IMR-90 (cell line): ENCODE measurements around the gene TAF7. TPM values are rescaled to one million over a fixed set of nuclear protein-coding genes. Genes with fewer than 3 reads are reported as not detected.

Experiments used
- ATAC-seq: fragments of 200-7000 bp; cut with Tn5 transposase; 2 replicates; pipeline ENCODE4 v1.9.1; 2020; ENCODE audit warnings: low read depth, mild to moderate bottlenecking, moderate library complexity
- BruUV-seq: library from RNA; stranded (reverse); fragments of 400-500 nt; replicated peaks from 2 replicates; lab custom pipeline; 2021; lab: Mats Ljungman, UMichigan
- CTCF ChIA-PET: fragments of 300-600 bp; formaldehyde crosslinking; extraction: SDS; loops from one replicate; lab custom pipeline; 2021; ENCODE audit warnings: antibody characterized with exemption; lab: Yijun Ruan, JAX
- POLR2A ChIA-PET: fragments of 300-600 bp; sonication (Branson Sonifier 250); formaldehyde crosslinking; loops from one replicate; lab custom pipeline; 2022; ENCODE audit warnings: antibody characterized with exemption; ENCODE audit not compliant: unreplicated experiment; lab: Charles Lee
- DNase-seq: peaks from one replicate; pipeline ENCODE4 v3.0.0; 2013
- H2AFZ ChIP-seq: replicated peaks from 2 replicates; pipeline ENCODE3; 2013; ENCODE audit warnings: low read length, mild to moderate bottlenecking; ENCODE audit not compliant: poor library complexity
- H2AK5ac ChIP-seq: 2 replicates; pipeline ENCODE4 v1.6.1; 2013; ENCODE audit warnings: low read depth, low read length, inconsistent platforms
- H2AK9ac ChIP-seq: replicated peaks from 2 replicates; pipeline ENCODE3; 2013; ENCODE audit warnings: mild to moderate bottlenecking, low read depth, low read length, moderate library complexity; ENCODE audit not compliant: poor library complexity
- H2BK120ac ChIP-seq: 2 replicates; pipeline ENCODE4 v1.6.1; 2013; ENCODE audit warnings: low read depth, low read length, inconsistent platforms
- H2BK15ac ChIP-seq: 3 replicates; pipeline ENCODE4 v1.6.1; 2013; ENCODE audit warnings: low read depth, low read length, inconsistent platforms
- H2BK20ac ChIP-seq: 2 replicates; pipeline ENCODE4 v1.6.1; 2013; ENCODE audit warnings: low read depth, mild to moderate bottlenecking, inconsistent platforms, low read length, moderate library complexity
- H2BK5ac ChIP-seq: 2 replicates; pipeline ENCODE4 v1.6.1; 2013; ENCODE audit warnings: mild to moderate bottlenecking, low read depth, low read length, inconsistent platforms; ENCODE audit not compliant: poor library complexity, severe bottlenecking
- H3K14ac ChIP-seq: replicated peaks from 2 replicates; pipeline ENCODE4 v1.6.1; 2013; ENCODE audit warnings: low read depth, low read length, inconsistent platforms
- H3K18ac ChIP-seq: 2 replicates; pipeline ENCODE4 v1.6.1; 2013; ENCODE audit warnings: low read depth, low read length, control low read depth
- H3K23ac ChIP-seq: 2 replicates; pipeline ENCODE4 v1.6.1; 2013; ENCODE audit warnings: low read depth, low read length, inconsistent platforms
- H3K27ac ChIP-seq: 2 replicates; pipeline ENCODE4 v1.5.1; 2013; ENCODE audit warnings: mild to moderate bottlenecking, control low read depth, low read length; ENCODE audit not compliant: insufficient read depth
- H3K27me3 ChIP-seq: 2 replicates; pipeline ENCODE4 v1.6.1; 2013; ENCODE audit warnings: low read length; ENCODE audit not compliant: control insufficient read depth, insufficient read depth
- H3K36me3 ChIP-seq: 2 replicates; pipeline ENCODE4 v1.6.1; 2013; ENCODE audit warnings: low read length, mixed read lengths; ENCODE audit not compliant: control insufficient read depth, insufficient read depth
- H3K4ac ChIP-seq: 2 replicates; pipeline ENCODE4 v1.6.1; 2013; ENCODE audit warnings: low read depth, low read length, inconsistent platforms
- H3K4me1 ChIP-seq: 2 replicates; pipeline ENCODE4 v1.6.1; 2013; ENCODE audit warnings: low read length, mixed read lengths; ENCODE audit not compliant: control insufficient read depth, insufficient read depth
- H3K4me2 ChIP-seq: 2 replicates; pipeline ENCODE4 v1.6.1; 2013; ENCODE audit warnings: low read depth, mild to moderate bottlenecking, control low read depth, low read length, moderate library complexity
- H3K4me3 ChIP-seq: 2 replicates; pipeline ENCODE4 v1.5.1; 2013; ENCODE audit warnings: low read depth, mild to moderate bottlenecking, control low read depth, low read length, moderate library complexity; ENCODE audit not compliant: insufficient read depth
- H3K56ac ChIP-seq: 2 replicates; pipeline ENCODE4 v1.6.1; 2013; ENCODE audit warnings: low read length, inconsistent platforms; ENCODE audit not compliant: insufficient read depth; ENCODE audit errors: extremely low read depth
- H3K79me1 ChIP-seq, 2 experiments: 2 replicates each; pipeline ENCODE4 v1.6.1; 2013; ENCODE audit warnings: low read length in 2 of 2, inconsistent platforms in 1 of 2, low read depth in 1 of 2
- H3K9ac ChIP-seq: 2 replicates; pipeline ENCODE4 v1.6.1; 2013; ENCODE audit warnings: low read depth, low read length, control low read depth
- H3K9me1 ChIP-seq: 2 replicates; pipeline ENCODE4 v1.6.1; 2013; ENCODE audit warnings: low read length, inconsistent platforms; ENCODE audit not compliant: insufficient read depth
- H3K9me3 ChIP-seq: 2 replicates; pipeline ENCODE4 v1.6.1; 2013; ENCODE audit warnings: low read length; ENCODE audit not compliant: control insufficient read depth, insufficient read depth
- H4K20me1 ChIP-seq: 2 replicates; pipeline ENCODE4 v1.6.1; 2013; ENCODE audit warnings: low read length, inconsistent platforms; ENCODE audit not compliant: insufficient read depth
- H4K5ac ChIP-seq: 2 replicates; pipeline ENCODE4 v1.6.1; 2013; ENCODE audit warnings: mild to moderate bottlenecking, low read depth, low read length, control low read depth
- H4K8ac ChIP-seq, 2 experiments: 2 replicates each; pipeline ENCODE4 v1.6.1; 2013; ENCODE audit warnings: low read depth in 2 of 2, low read length in 2 of 2, control low read depth in 1 of 2, inconsistent platforms in 1 of 2
- H4K91ac ChIP-seq: 2 replicates; pipeline ENCODE4 v1.6.1; 2013; ENCODE audit warnings: low read depth, low read length, inconsistent platforms; ENCODE audit not compliant: insufficient read depth
- BHLHE40 ChIP-seq: fragments of 150-350 bp; IDR thresholded peaks from 2 replicates; pipeline ENCODE4 v1.6.1; 2016; ENCODE audit warnings: mild to moderate bottlenecking, low read depth, low read length
- CEBPB ChIP-seq: IDR thresholded peaks from 2 replicates; pipeline ENCODE4 v1.6.1; 2012; ENCODE audit warnings: low read depth, low read length, improper control_type of control experiment
- CHD1 ChIP-seq: IDR thresholded peaks from 2 replicates; pipeline ENCODE4 v1.6.1; 2012; ENCODE audit warnings: low read depth, low read length, improper control_type of control experiment
- ELK1 ChIP-seq: fragments of 150-350 bp; IDR thresholded peaks from 2 replicates; pipeline ENCODE4 v1.6.1; 2016; ENCODE audit warnings: low read depth, mild to moderate bottlenecking, low read length, moderate library complexity, borderline replicate concordance
- FOS ChIP-seq: fragments of 150-350 bp; IDR thresholded peaks from 2 replicates; pipeline ENCODE4 v1.6.1; 2016; ENCODE audit warnings: low read depth, low read length
- MAFK ChIP-seq: IDR thresholded peaks from 2 replicates; pipeline ENCODE4 v1.6.1; 2012; ENCODE audit warnings: low read depth, low read length, improper control_type of control experiment
- POLR2A ChIP-seq: IDR thresholded peaks from 2 replicates; pipeline ENCODE4 v1.6.1; 2012; ENCODE audit warnings: mild to moderate bottlenecking, low read depth, low read length
- RAD21 ChIP-seq: IDR thresholded peaks from 2 replicates; pipeline ENCODE4 v1.6.1; 2012; ENCODE audit warnings: low read length, improper control_type of control experiment
- RCOR1 ChIP-seq: IDR thresholded peaks from 2 replicates; pipeline ENCODE4 v1.6.1; 2012; ENCODE audit warnings: mild to moderate bottlenecking, low read length, improper control_type of control experiment; ENCODE audit not compliant: insufficient replicate concordance
- RFX5 ChIP-seq: IDR thresholded peaks from 2 replicates; pipeline ENCODE4 v1.8.0; 2012; ENCODE audit warnings: low read depth, mild to moderate bottlenecking, low read length, moderate library complexity
- SMC3 ChIP-seq: fragments of 150-350 bp; IDR thresholded peaks from 2 replicates; pipeline ENCODE4 v1.6.1; 2016; ENCODE audit warnings: low read depth, mild to moderate bottlenecking, antibody characterized with exemption, low read length, moderate library complexity
- USF2 ChIP-seq: fragments of 150-350 bp; IDR thresholded peaks from 2 replicates; pipeline ENCODE4 v1.6.1; 2017; ENCODE audit warnings: mild to moderate bottlenecking, antibody characterized with exemption, low read length, low read depth
- dilution Hi-C: fragments of 300-500 bp; cut with HindIII; formaldehyde crosslinking; loops from one replicate; pipeline ENCODE4 v1.14.3; 2018; ENCODE audit warnings: low sequenced_read_pairs; ENCODE audit not compliant: unreplicated experiment
- in situ Hi-C: fragments of 300-500 bp; cut with MboI; formaldehyde crosslinking; loops from 3 replicates; pipeline ENCODE4 v1.14.3; 2019; ENCODE audit warnings: low sequenced_read_pairs, inconsistent platforms, mixed read lengths
- intact Hi-C: fragments of 100-400 bp; cut with micrococcal nuclease; formaldehyde crosslinking; loops from 2 replicates; pipeline ENCODE4 v1.10.0; 2022
- polyA plus RNA-seq, 3 experiments: library from polyadenylated mRNA; depleted of rRNA; stranded (reverse); fragments of >200 nt; gene quantifications; 2 replicates each; pipeline ENCODE4 v1.2.3, GENCODE V29; 2012; ENCODE audit warnings: low replicate concordance in 1 of 3
- total RNA-seq: library from RNA; depleted of rRNA; stranded (reverse); fragments of >200 nt; gene quantifications from 2 replicates; pipeline ENCODE4 v1.2.3, GENCODE V29; 2012

Gene TAF7
- total and polyA plus RNA-seq, 2 of the 4 experiments (the other 2 are of a cell fraction) = 45.7 to 51.8 TPM

GRCh38 chr5:141313711-141314110 is 6.9 kb downstream of the TAF7 start:
- H2AK5ac ChIP-seq = no peak overlapping the region
- H4K20me1 ChIP-seq = no peaks in the 10 kb centered on the region
- no peak overlapping the region for H3K18ac ChIP-seq
- no peak overlapping the region for H4K8ac ChIP-seq
- ATAC-seq = no peak
- no peak overlapping the region for H3K4ac ChIP-seq
- no peak overlapping the region for H3K56ac ChIP-seq
- no peaks in the 10 kb centered on the region for H3K4me1 ChIP-seq
- H3K9me3 ChIP-seq = peaks cover 42% of the 10 kb centered on the region
- no peak overlapping the region for H3K23ac ChIP-seq
- POLR2A ChIA-PET = no interaction called here
- H4K5ac ChIP-seq = no peak overlapping the region
- H3K9ac ChIP-seq = no peak overlapping the region
- H2BK15ac ChIP-seq = no peak overlapping the region
- CTCF ChIA-PET = no interaction called here
- no peak overlapping the region for H2BK120ac ChIP-seq
- H3K36me3 ChIP-seq = peaks cover 5% of the 10 kb centered on the region
- in situ Hi-C loops = no loop called here
- H3K14ac ChIP-seq = no peak overlapping the region
- no peak for TF ChIP-seq RAD21
- no peak for TF ChIP-seq SMC3
- TF ChIP-seq CEBPB = no peak
- no peak for TF ChIP-seq CHD1
- no peak for TF ChIP-seq BHLHE40
- TF ChIP-seq ELK1 = no peak
- no peak for TF ChIP-seq RCOR1
- no peak for TF ChIP-seq FOS
- no peak for TF ChIP-seq MAFK
- TF ChIP-seq RFX5 = no peak
- no peak for TF ChIP-seq POLR2A
- TF ChIP-seq USF2 = no peak
- H4K91ac ChIP-seq = no peak overlapping the region
- no peak overlapping the region for H3K4me2 ChIP-seq
- H3K79me1 ChIP-seq = peaks cover 6% of the 10 kb centered on the region in 2 experiments; a peak in 3 of 4 replicates
- H3K9me1 ChIP-seq = no peaks in the 10 kb centered on the region
- no peak overlapping the region for H3K27ac ChIP-seq
- H2BK20ac ChIP-seq = no peak overlapping the region
- H2BK5ac ChIP-seq = no peak overlapping the region
- DNase-seq = no peak
- H2AK9ac ChIP-seq = no peak overlapping the region
- H2AFZ ChIP-seq = no peak overlapping the region
- intact Hi-C loops = no loop called here
- H3K27me3 ChIP-seq = no peaks in the 10 kb centered on the region
- dilution Hi-C loops = no loop called here
- BruUV-seq = no TSS peak
- no peak overlapping the region for H3K4me3 ChIP-seq
